Tibial nerve (tissue), 4 donors: ENCODE data around the gene INPP5E. TPM values are rescaled to one million over a fixed set of nuclear protein-coding genes. Genes with fewer than 3 reads are reported as not detected.

ENCODE experiments used
- DNase-seq, 2 donors: peaks; one replicate each; pipeline ENCODE4 v3.0.0-alpha.2; 2019; ENCODE audit warnings: low spot score in 2 of 2
- H3K27ac ChIP-seq, 4 donors: fragments of 200-600 bp; sonication (generic) in 3 of 4; one replicate each; pipeline ENCODE4 v1.5.1; 2017 to 2019; ENCODE audit warnings: mild to moderate bottlenecking in 1 of 4
- H3K27me3 ChIP-seq, 2 donors: fragments of 200-600 bp; sonication (generic) in 1 of 2; one replicate each; pipeline versions ENCODE4 v1.5.1 to v1.6.0; 2017 to 2019
- H3K36me3 ChIP-seq, 3 donors: fragments of 200-600 bp; sonication (generic); one replicate each; pipeline ENCODE4 v1.5.1; 2018 to 2019
- H3K4me1 ChIP-seq, 4 donors: fragments of 200-600 bp; sonication (generic) in 3 of 4; one replicate each; pipeline ENCODE4 v1.5.1; 2017 to 2019
- H3K4me3 ChIP-seq, 4 donors: fragments of 200-600 bp; sonication (generic) in 3 of 4; one replicate each; pipeline ENCODE4 v1.5.1; 2017 to 2019; ENCODE audit warnings: mild to moderate bottlenecking in 1 of 4, moderate library complexity in 1 of 4
- H3K9me3 ChIP-seq, 4 donors: fragments of 200-600 bp; sonication (generic) in 3 of 4; one replicate each; pipeline ENCODE4 v1.5.1; 2017 to 2019
- CTCF ChIP-seq, 5 experiments: fragments of 200-600 bp in 3 of 5; fragments of 450-650 bp in 2 of 5; sonication (generic) in 3 of 5; IDR thresholded peaks; one replicate each; pipeline ENCODE4 v1.5.1; 2016 to 2019; ENCODE audit warnings: antibody characterized with exemption in 5 of 5, mild to moderate bottlenecking in 3 of 5, moderate library complexity in 2 of 5
- EP300 ChIP-seq, 2 donors: sonication (generic); formaldehyde crosslinking; IDR thresholded peaks; one replicate each; pipeline ENCODE4 v1.6.1; 2017; ENCODE audit warnings: antibody characterized with exemption in 2 of 2, mild to moderate bottlenecking in 1 of 2
- POLR2A ChIP-seq, 2 donors: fragments of 450-650 bp; IDR thresholded peaks; one replicate each; pipeline ENCODE4 v1.6.1; 2017; ENCODE audit warnings: antibody characterized with exemption in 2 of 2, mild to moderate bottlenecking in 2 of 2, moderate library complexity in 2 of 2
- WGBS, 2 donors: methylation state at CpG; one replicate each; pipeline ENCODE4 v1.1.5; 2018; 5-methylcytosine and 5-hydroxymethylcytosine counted together
- total RNA-seq, 4 donors: library from RNA; depleted of rRNA; stranded (reverse); fragments of >200 nt; gene quantifications; one replicate each; pipeline ENCODE4 v1.1.0, GENCODE V29; 2016

Gene INPP5E
- total RNA-seq, 4 donors from 2014 or later: 15.1 to 23.1 (median 18.6) TPM

- Histone ChIP-seq H3K27me3 (no peaks in the 10 kb centered on the region), H3K27ac (no peak overlapping the region), H3K4me1 (no peaks in the 10 kb centered on the region), H3K36me3 (peaks cover 16 to 100% (median 71%) of the 10 kb centered on the region in 3 donors), H3K9me3 (no peaks in the 10 kb centered on the region), H3K4me3 (no peak overlapping the region)
- no peak for TF ChIP-seq CTCF (IDR thresholded peaks at IDR 0.05)
- no peak for TF ChIP-seq POLR2A (IDR thresholded peaks at IDR 0.05)
- no peak for TF ChIP-seq EP300 (IDR thresholded peaks at IDR 0.05)
- DNase-seq: no peak
- WGBS, 2 donors: 94 to 96% methylated on average over 28 of the region's 28 CpGs
Measured at GRCh38 chr9:136459425-136459824, 19.8 kb upstream of the INPP5E start.

- peaks cover 12 to 100% (median 65%) of the 10 kb centered on the region in 3 donors for H3K36me3 ChIP-seq
- H3K27me3 ChIP-seq: no peaks in the 10 kb centered on the region
- no peak overlapping the region for H3K4me3 ChIP-seq
- H3K4me1 ChIP-seq: no peaks in the 10 kb centered on the region
- H3K9me3 ChIP-seq: no peaks in the 10 kb centered on the region
- 96% methylated on average over 17 to 19 of the region's 24 CpGs for WGBS, 2 donors
- H3K27ac ChIP-seq: no peak overlapping the region
- no peak for TF ChIP-seq EP300 (IDR thresholded peaks at IDR 0.05)
- TF ChIP-seq CTCF (IDR thresholded peaks at IDR 0.05): no peak
- TF ChIP-seq POLR2A (IDR thresholded peaks at IDR 0.05): no peak
- no peak for DNase-seq
Measured at GRCh38 chr9:136457326-136457725, 17.7 kb upstream of the INPP5E start.

GRCh38 chr9:136456258-136456657, 16.6 kb upstream of the INPP5E start:
- no peak for DNase-seq
- H3K36me3 ChIP-seq: peaks cover 12 to 99% (median 66%) of the 10 kb centered on the region in 3 donors
- no peak overlapping the region for H3K4me3 ChIP-seq
- no peak for TF ChIP-seq POLR2A (IDR thresholded peaks at IDR 0.05)
- no peak for TF ChIP-seq CTCF (IDR thresholded peaks at IDR 0.05)
- TF ChIP-seq EP300 (IDR thresholded peaks at IDR 0.05): no peak
- H3K4me1 ChIP-seq: no peaks in the 10 kb centered on the region
- WGBS, 2 donors: 81 to 90% methylated on average over 8 to 9 of the region's 9 CpGs
- H3K27me3 ChIP-seq: no peaks in the 10 kb centered on the region
- no peaks in the 10 kb centered on the region for H3K9me3 ChIP-seq
- H3K27ac ChIP-seq: no peak overlapping the region

GRCh38 chr9:136455043-136456002, 15.7 kb upstream of the INPP5E start:
- Histone ChIP-seq H3K4me1 (no peaks in the 10 kb centered on the region), H3K36me3 (peaks cover 10 to 99% (median 62%) of the 10 kb centered on the region in 3 donors), H3K27me3 (no peaks in the 10 kb centered on the region), H3K4me3 (no peak overlapping the region), H3K9me3 (no peaks in the 10 kb centered on the region), H3K27ac (no peak overlapping the region)
- 88 to 93% methylated on average over 33 to 43 of the region's 43 CpGs for WGBS, 2 donors
- no peak for DNase-seq
- TF ChIP-seq POLR2A (IDR thresholded peaks at IDR 0.05) (no peak), CTCF (IDR thresholded peaks at IDR 0.05) (no peak), EP300 (IDR thresholded peaks at IDR 0.05) (no peak)
